ENCODE data around the gene LRCOL1. TPM values are rescaled to one million over a fixed set of nuclear protein-coding genes. Genes with fewer than 3 reads are reported as not detected.

The LRCOL1 gene
- total RNA-seq, 1 experiment from 2014 or later = not detected

DNA sequence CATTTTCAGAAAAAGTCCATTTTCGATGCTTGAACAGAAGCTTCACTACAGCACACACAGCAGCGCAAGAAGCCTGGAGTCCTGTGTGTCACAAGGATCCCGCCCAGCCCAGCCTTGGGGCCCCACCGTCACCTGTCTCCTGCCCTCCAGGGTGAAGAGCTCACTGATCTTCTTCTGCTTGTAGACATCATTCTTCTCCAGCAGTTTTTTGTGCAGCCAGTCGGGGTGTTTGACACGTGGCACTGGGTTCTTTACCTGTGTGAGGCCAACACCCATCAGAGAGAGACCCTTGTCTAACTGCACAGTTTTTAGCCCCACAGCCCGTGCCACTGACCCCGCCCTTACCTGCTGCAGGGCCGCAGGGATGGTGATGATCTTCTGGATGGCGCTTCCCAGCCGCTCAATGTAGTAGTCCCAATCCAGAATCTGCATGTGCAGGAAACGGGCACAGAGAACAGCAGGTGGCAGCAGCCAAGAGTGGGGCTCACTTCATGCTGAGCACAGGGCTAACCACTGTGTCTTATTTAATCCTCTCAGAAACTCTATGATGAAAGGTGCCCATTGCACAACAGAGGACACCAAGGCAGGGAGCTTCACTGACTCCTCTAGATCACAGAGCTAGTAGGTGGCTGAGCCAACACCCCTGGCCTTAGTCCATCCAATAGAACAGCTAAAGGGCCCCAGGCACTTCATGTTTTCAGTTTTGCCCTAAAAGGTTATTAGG, 46.8 kb upstream of the LRCOL1 start:
- ChIA-PET POLR2A (no interaction called here), CTCF (interaction anchor here (0.6 kb wide), 1 partner anchor 49 kb away, joined by 8 read pairs; no protein-coding TSS in a partner anchor)
- in situ Hi-C loops (cut with HindIII; ENCODE audit: low pct_unique_long_range_greater_than_20kb, low sequenced_read_pairs) = no loop called here
- no TSS peak for BruUV-seq (replicated peaks)
- DNase-seq (ENCODE audit: low read depth, low spot score) (no peak), ATAC-seq (0 out of 2 replicates have a peak, but pooled peaks have one; percentile 26)
- Histone ChIP-seq H3K4me1 (ENCODE audit: control insufficient read depth, insufficient read depth, low read length) (no peaks in the 10 kb centered on the region), H3K4me3 (ENCODE audit: low read depth in 2 of 2, low read length in 2 of 2) (no peak overlapping the region), H3K27ac (ENCODE audit: low read length) (no peak overlapping the region), H3K27me3 (ENCODE audit: control insufficient read depth, insufficient read depth, low read length) (no peaks in the 10 kb centered on the region), H3K9me3 (ENCODE audit: control insufficient read depth, insufficient read depth, low read depth, low read length) (no peaks in the 10 kb centered on the region), H3K36me3 (ENCODE audit: control insufficient read depth, insufficient read depth, low read length) (peaks cover 33% of the 10 kb centered on the region)
- intact Hi-C loops (cut with micrococcal nuclease; ENCODE audit: unreplicated experiment) = no loop called here
- TF ChIP-seq POLR2AphosphoS5 (IDR thresholded peaks at IDR 0.05; ENCODE audit: low read depth, low read length) (no peak), TCF7L2 (IDR thresholded peaks at IDR 0.05; ENCODE audit: low read depth, low read length) (no peak), SIN3A (IDR thresholded peaks at IDR 0.05; ENCODE audit: borderline replicate concordance, insufficient read depth, low read depth, low read length) (no peak)
- TF ChIP-seq, protein P1, sequence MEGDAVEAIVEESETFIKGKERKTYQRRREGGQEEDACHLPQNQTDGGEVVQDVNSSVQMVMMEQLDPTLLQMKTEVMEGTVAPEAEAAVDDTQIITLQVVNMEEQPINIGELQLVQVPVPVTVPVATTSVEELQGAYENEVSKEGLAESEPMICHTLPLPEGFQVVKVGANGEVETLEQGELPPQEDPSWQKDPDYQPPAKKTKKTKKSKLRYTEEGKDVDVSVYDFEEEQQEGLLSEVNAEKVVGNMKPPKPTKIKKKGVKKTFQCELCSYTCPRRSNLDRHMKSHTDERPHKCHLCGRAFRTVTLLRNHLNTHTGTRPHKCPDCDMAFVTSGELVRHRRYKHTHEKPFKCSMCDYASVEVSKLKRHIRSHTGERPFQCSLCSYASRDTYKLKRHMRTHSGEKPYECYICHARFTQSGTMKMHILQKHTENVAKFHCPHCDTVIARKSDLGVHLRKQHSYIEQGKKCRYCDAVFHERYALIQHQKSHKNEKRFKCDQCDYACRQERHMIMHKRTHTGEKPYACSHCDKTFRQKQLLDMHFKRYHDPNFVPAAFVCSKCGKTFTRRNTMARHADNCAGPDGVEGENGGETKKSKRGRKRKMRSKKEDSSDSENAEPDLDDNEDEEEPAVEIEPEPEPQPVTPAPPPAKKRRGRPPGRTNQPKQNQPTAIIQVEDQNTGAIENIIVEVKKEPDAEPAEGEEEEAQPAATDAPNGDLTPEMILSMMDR (IDR thresholded peaks at IDR 0.05) = no peak
- TF ChIP-seq, protein P2, sequence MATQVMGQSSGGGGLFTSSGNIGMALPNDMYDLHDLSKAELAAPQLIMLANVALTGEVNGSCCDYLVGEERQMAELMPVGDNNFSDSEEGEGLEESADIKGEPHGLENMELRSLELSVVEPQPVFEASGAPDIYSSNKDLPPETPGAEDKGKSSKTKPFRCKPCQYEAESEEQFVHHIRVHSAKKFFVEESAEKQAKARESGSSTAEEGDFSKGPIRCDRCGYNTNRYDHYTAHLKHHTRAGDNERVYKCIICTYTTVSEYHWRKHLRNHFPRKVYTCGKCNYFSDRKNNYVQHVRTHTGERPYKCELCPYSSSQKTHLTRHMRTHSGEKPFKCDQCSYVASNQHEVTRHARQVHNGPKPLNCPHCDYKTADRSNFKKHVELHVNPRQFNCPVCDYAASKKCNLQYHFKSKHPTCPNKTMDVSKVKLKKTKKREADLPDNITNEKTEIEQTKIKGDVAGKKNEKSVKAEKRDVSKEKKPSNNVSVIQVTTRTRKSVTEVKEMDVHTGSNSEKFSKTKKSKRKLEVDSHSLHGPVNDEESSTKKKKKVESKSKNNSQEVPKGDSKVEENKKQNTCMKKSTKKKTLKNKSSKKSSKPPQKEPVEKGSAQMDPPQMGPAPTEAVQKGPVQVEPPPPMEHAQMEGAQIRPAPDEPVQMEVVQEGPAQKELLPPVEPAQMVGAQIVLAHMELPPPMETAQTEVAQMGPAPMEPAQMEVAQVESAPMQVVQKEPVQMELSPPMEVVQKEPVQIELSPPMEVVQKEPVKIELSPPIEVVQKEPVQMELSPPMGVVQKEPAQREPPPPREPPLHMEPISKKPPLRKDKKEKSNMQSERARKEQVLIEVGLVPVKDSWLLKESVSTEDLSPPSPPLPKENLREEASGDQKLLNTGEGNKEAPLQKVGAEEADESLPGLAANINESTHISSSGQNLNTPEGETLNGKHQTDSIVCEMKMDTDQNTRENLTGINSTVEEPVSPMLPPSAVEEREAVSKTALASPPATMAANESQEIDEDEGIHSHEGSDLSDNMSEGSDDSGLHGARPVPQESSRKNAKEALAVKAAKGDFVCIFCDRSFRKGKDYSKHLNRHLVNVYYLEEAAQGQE (IDR thresholded peaks at IDR 0.05; ENCODE audit: insufficient read depth in 1 of 2, low read depth in 2 of 2, low read length in 1 of 2) = no peak

DNA sequence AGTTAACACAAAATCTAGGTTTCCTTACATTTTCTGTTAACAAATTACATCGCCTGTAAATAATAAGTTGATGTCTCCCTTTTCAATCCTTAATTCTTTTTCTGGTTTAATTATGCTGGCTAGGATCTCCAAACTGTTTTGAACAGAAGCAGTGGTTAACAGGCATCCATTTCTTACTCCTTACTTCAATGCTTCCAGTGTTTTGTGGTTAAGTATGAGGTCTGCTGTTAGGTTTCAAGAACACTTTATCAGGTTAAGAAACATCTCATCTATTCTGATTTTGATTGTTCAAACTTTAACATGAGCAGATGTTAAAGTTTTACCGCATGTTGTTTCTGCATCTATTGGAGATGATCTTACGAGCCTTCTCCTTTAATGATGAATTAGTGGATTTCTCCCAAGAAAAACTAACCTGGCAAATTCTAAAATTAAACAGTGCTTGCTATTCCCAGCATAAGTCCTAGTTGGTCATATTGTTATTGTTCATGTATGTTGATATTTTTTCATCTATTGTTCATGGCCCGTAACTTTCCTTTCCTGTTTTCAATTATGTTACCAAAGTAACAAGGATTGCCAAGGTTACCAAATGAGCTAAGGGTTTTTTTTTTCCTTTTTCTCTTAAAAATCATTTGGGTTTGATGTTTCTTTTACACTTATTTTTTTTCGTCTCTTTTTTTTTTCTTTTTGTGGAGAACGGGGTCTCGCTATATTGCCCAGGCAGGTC, 43.3 kb upstream of the LRCOL1 start:
- Histone ChIP-seq H3K9me3 (ENCODE audit: control insufficient read depth, insufficient read depth, low read depth, low read length) (no peaks in the 10 kb centered on the region), H3K4me3 (ENCODE audit: low read depth in 2 of 2, low read length in 2 of 2) (no peak overlapping the region), H3K27me3 (ENCODE audit: control insufficient read depth, insufficient read depth, low read length) (no peaks in the 10 kb centered on the region), H3K4me1 (ENCODE audit: control insufficient read depth, insufficient read depth, low read length) (no peaks in the 10 kb centered on the region), H3K36me3 (ENCODE audit: control insufficient read depth, insufficient read depth, low read length) (peaks cover 24% of the 10 kb centered on the region), H3K27ac (ENCODE audit: low read length) (no peak overlapping the region)
- intact Hi-C loops (cut with micrococcal nuclease; ENCODE audit: unreplicated experiment) = no loop called here
- ATAC-seq = no peak
- in situ Hi-C loops (cut with HindIII; ENCODE audit: low pct_unique_long_range_greater_than_20kb, low sequenced_read_pairs) = no loop called here
- no peak for DNase-seq (ENCODE audit: low read depth, low spot score)
- TF ChIP-seq, protein P2 (IDR thresholded peaks at IDR 0.05; ENCODE audit: insufficient read depth in 1 of 2, low read depth in 2 of 2, low read length in 1 of 2) = no peak
- TF ChIP-seq, protein P1 (IDR thresholded peaks at IDR 0.05) = no peak
- no peak for TF ChIP-seq TCF7L2 (IDR thresholded peaks at IDR 0.05; ENCODE audit: low read depth, low read length)
- no peak for TF ChIP-seq SIN3A (IDR thresholded peaks at IDR 0.05; ENCODE audit: borderline replicate concordance, insufficient read depth, low read depth, low read length)
- TF ChIP-seq POLR2AphosphoS5 (IDR thresholded peaks at IDR 0.05; ENCODE audit: low read depth, low read length) = no peak
- POLR2A ChIA-PET = interaction anchor here (0.6 kb wide), 1 partner anchor 397 kb away, joined by 4 read pairs; no protein-coding TSS in a partner anchor
- CTCF ChIA-PET = no interaction called here
- BruUV-seq (replicated peaks) = TSS peak; percentile 45

Data from Panc1 (cell line).